Measurements from ENCODE around the gene HEPH. TPM values are rescaled to one million over a fixed set of nuclear protein-coding genes. Genes with fewer than 3 reads are reported as not detected.

HEPH gene
- total RNA-seq, 1 experiment from 2014 or later, result not detected

- Histone ChIP-seq H3K9ac (ENCODE audit: low read length) (no peak overlapping the region), H3K27ac (ENCODE audit: low read length) (no peak overlapping the region), H3K9me2 (replicated peaks; ENCODE audit: insufficient read depth, low read length) (no peaks in the 10 kb centered on the region), H2AFZ (ENCODE audit: low read length) (no peak overlapping the region), H3K4me2 (ENCODE audit: low read depth, low read length, poor library complexity, severe bottlenecking) (no peak overlapping the region), H3K79me2 (ENCODE audit: low read length) (no peaks in the 10 kb centered on the region), H3K4me1 (ENCODE audit: low read length) (no peaks in the 10 kb centered on the region), H3K4me3 (ENCODE audit: low read length) (no peak overlapping the region), H4K20me1 (ENCODE audit: insufficient read depth, low read depth, low read length) (no peaks in the 10 kb centered on the region), H3K27me3 (ENCODE audit: low read length) (no peaks in the 10 kb centered on the region), H3K9me3 (ENCODE audit: low read length) (no peaks in the 10 kb centered on the region; the same call in 1 of the 2 replicates), H3K36me3 (ENCODE audit: insufficient read depth, low read length) (no peaks in the 10 kb centered on the region)
- DNase-seq, result no peak
Measured at GRCh38 chrX:66167431-66167830, 3.4 kb downstream of the HEPH start.

- no peaks in the 10 kb centered on the region for H3K79me2 ChIP-seq (ENCODE audit: low read length)
- DNase-seq, result no peak
Measured at GRCh38 chrX:66176134-66176533, 12.1 kb downstream of the HEPH start.

GRCh38 chrX:66191563-66191962 lies 27.5 kb downstream of the HEPH start:
- DNase-seq, result no peak
- H3K36me3 ChIP-seq (ENCODE audit: insufficient read depth, low read length), result no peaks in the 10 kb centered on the region
- no peak overlapping the region for H2AFZ ChIP-seq (ENCODE audit: low read length)
- H3K4me3 ChIP-seq (ENCODE audit: low read length), result no peak overlapping the region
- no peaks in the 10 kb centered on the region for H3K79me2 ChIP-seq (ENCODE audit: low read length)
- H4K20me1 ChIP-seq (ENCODE audit: insufficient read depth, low read depth, low read length), result no peaks in the 10 kb centered on the region
- H3K9me2 ChIP-seq (replicated peaks; ENCODE audit: insufficient read depth, low read length), result no peaks in the 10 kb centered on the region
- no peaks in the 10 kb centered on the region for H3K27me3 ChIP-seq (ENCODE audit: low read length)
- no peak overlapping the region for H3K9ac ChIP-seq (ENCODE audit: low read length)
- no peak overlapping the region for H3K27ac ChIP-seq (ENCODE audit: low read length)
- H3K4me2 ChIP-seq (ENCODE audit: low read depth, low read length, poor library complexity, severe bottlenecking), result no peak overlapping the region
- H3K9me3 ChIP-seq (ENCODE audit: low read length), result no peaks in the 10 kb centered on the region
- no peaks in the 10 kb centered on the region for H3K4me1 ChIP-seq (ENCODE audit: low read length)

More at GRCh38 chrX:66176134-66176533, 12.1 kb downstream of the HEPH start:
- Histone ChIP-seq H2AFZ (ENCODE audit: low read length) (no peak overlapping the region), H3K4me3 (ENCODE audit: low read length) (no peak overlapping the region), H3K27me3 (ENCODE audit: low read length) (no peaks in the 10 kb centered on the region), H3K4me1 (ENCODE audit: low read length) (no peaks in the 10 kb centered on the region), H4K20me1 (ENCODE audit: insufficient read depth, low read depth, low read length) (no peaks in the 10 kb centered on the region), H3K27ac (ENCODE audit: low read length) (no peak overlapping the region), H3K9me2 (replicated peaks; ENCODE audit: insufficient read depth, low read length) (no peaks in the 10 kb centered on the region), H3K4me2 (ENCODE audit: low read depth, low read length, poor library complexity, severe bottlenecking) (no peak overlapping the region), H3K9ac (ENCODE audit: low read length) (no peak overlapping the region), H3K9me3 (ENCODE audit: low read length) (peaks cover 4% of the 10 kb centered on the region; the same call in 1 of the 2 replicates), H3K36me3 (ENCODE audit: insufficient read depth, low read length) (no peaks in the 10 kb centered on the region)

GRCh38 chrX:66193821-66194220 lies 29.8 kb downstream of the HEPH start:
- Histone ChIP-seq H3K9me2 (replicated peaks; ENCODE audit: insufficient read depth, low read length) (no peaks in the 10 kb centered on the region), H3K4me1 (ENCODE audit: low read length) (no peaks in the 10 kb centered on the region), H3K36me3 (ENCODE audit: insufficient read depth, low read length) (no peaks in the 10 kb centered on the region), H2AFZ (ENCODE audit: low read length) (no peak overlapping the region), H3K79me2 (ENCODE audit: low read length) (no peaks in the 10 kb centered on the region), H3K4me2 (ENCODE audit: low read depth, low read length, poor library complexity, severe bottlenecking) (no peak overlapping the region), H3K9ac (ENCODE audit: low read length) (no peak overlapping the region), H4K20me1 (ENCODE audit: insufficient read depth, low read depth, low read length) (no peaks in the 10 kb centered on the region), H3K9me3 (ENCODE audit: low read length) (no peaks in the 10 kb centered on the region), H3K4me3 (ENCODE audit: low read length) (no peak overlapping the region), H3K27ac (ENCODE audit: low read length) (no peak overlapping the region), H3K27me3 (ENCODE audit: low read length) (no peaks in the 10 kb centered on the region)
- DNase-seq, result no peak

- Histone ChIP-seq H3K79me2 (ENCODE audit: low read length) (no peaks in the 10 kb centered on the region), H3K4me3 (ENCODE audit: low read length) (no peak overlapping the region), H2AFZ (ENCODE audit: low read length) (no peak overlapping the region), H3K9me3 (ENCODE audit: low read length) (no peaks in the 10 kb centered on the region), H3K9ac (ENCODE audit: low read length) (no peak overlapping the region), H3K27me3 (ENCODE audit: low read length) (no peaks in the 10 kb centered on the region), H3K9me2 (replicated peaks; ENCODE audit: insufficient read depth, low read length) (no peaks in the 10 kb centered on the region), H3K27ac (ENCODE audit: low read length) (no peak overlapping the region), H3K4me1 (ENCODE audit: low read length) (no peaks in the 10 kb centered on the region), H3K4me2 (ENCODE audit: low read depth, low read length, poor library complexity, severe bottlenecking) (no peak overlapping the region), H4K20me1 (ENCODE audit: insufficient read depth, low read depth, low read length) (no peaks in the 10 kb centered on the region), H3K36me3 (ENCODE audit: insufficient read depth, low read length) (no peaks in the 10 kb centered on the region)
- no peak for DNase-seq
Measured at GRCh38 chrX:66200050-66200664, 36.1 kb downstream of the HEPH start.

- H2AFZ ChIP-seq (ENCODE audit: low read length), result no peak overlapping the region
- H3K79me2 ChIP-seq (ENCODE audit: low read length), result no peaks in the 10 kb centered on the region
- no peaks in the 10 kb centered on the region for H3K36me3 ChIP-seq (ENCODE audit: insufficient read depth, low read length)
- H4K20me1 ChIP-seq (ENCODE audit: insufficient read depth, low read depth, low read length), result no peaks in the 10 kb centered on the region
- DNase-seq, result peak; percentile 44
- H3K4me1 ChIP-seq (ENCODE audit: low read length), result no peaks in the 10 kb centered on the region
- H3K9me3 ChIP-seq (ENCODE audit: low read length), result no peaks in the 10 kb centered on the region
- no peak overlapping the region for H3K4me3 ChIP-seq (ENCODE audit: low read length)
- H3K9ac ChIP-seq (ENCODE audit: low read length), result no peak overlapping the region
- no peak overlapping the region for H3K27ac ChIP-seq (ENCODE audit: low read length)
- H3K27me3 ChIP-seq (ENCODE audit: low read length), result no peaks in the 10 kb centered on the region
- H3K4me2 ChIP-seq (ENCODE audit: low read depth, low read length, poor library complexity, severe bottlenecking), result no peak overlapping the region
- H3K9me2 ChIP-seq (replicated peaks; ENCODE audit: insufficient read depth, low read length), result no peaks in the 10 kb centered on the region
Measured at GRCh38 chrX:66200855-66201795, 37.1 kb downstream of the HEPH start.

GRCh38 chrX:66203114-66203513 lies 39.1 kb downstream of the HEPH start:
- no peaks in the 10 kb centered on the region for H3K79me2 ChIP-seq (ENCODE audit: low read length)
- H3K4me3 ChIP-seq (ENCODE audit: low read length), result no peak overlapping the region
- no peak overlapping the region for H3K27ac ChIP-seq (ENCODE audit: low read length)
- H3K9ac ChIP-seq (ENCODE audit: low read length), result no peak overlapping the region
- H3K4me2 ChIP-seq (ENCODE audit: low read depth, low read length, poor library complexity, severe bottlenecking), result no peak overlapping the region
- no peaks in the 10 kb centered on the region for H3K27me3 ChIP-seq (ENCODE audit: low read length)
- DNase-seq, result no peak
- no peaks in the 10 kb centered on the region for H3K9me2 ChIP-seq (replicated peaks; ENCODE audit: insufficient read depth, low read length)
- no peak overlapping the region for H2AFZ ChIP-seq (ENCODE audit: low read length)
- peaks cover 4% of the 10 kb centered on the region for H3K9me3 ChIP-seq (ENCODE audit: low read length)
- no peaks in the 10 kb centered on the region for H3K4me1 ChIP-seq (ENCODE audit: low read length)
- no peaks in the 10 kb centered on the region for H4K20me1 ChIP-seq (ENCODE audit: insufficient read depth, low read depth, low read length)
- H3K36me3 ChIP-seq (ENCODE audit: insufficient read depth, low read length), result no peaks in the 10 kb centered on the region

- Histone ChIP-seq H3K4me3 (ENCODE audit: low read length) (no peak overlapping the region), H3K36me3 (ENCODE audit: insufficient read depth, low read length) (no peaks in the 10 kb centered on the region), H3K9ac (ENCODE audit: low read length) (no peak overlapping the region), H3K9me3 (ENCODE audit: low read length) (0 out of 2 replicates have a peak, but pooled peaks cover 3% of the 10 kb centered on the region), H3K27me3 (ENCODE audit: low read length) (no peaks in the 10 kb centered on the region), H3K27ac (ENCODE audit: low read length) (no peak overlapping the region), H3K4me1 (ENCODE audit: low read length) (no peaks in the 10 kb centered on the region), H4K20me1 (ENCODE audit: insufficient read depth, low read depth, low read length) (no peaks in the 10 kb centered on the region), H2AFZ (ENCODE audit: low read length) (no peak overlapping the region), H3K79me2 (ENCODE audit: low read length) (no peaks in the 10 kb centered on the region), H3K9me2 (replicated peaks; ENCODE audit: insufficient read depth, low read length) (no peaks in the 10 kb centered on the region), H3K4me2 (ENCODE audit: low read depth, low read length, poor library complexity, severe bottlenecking) (no peak overlapping the region)
- DNase-seq, result no peak
Measured at GRCh38 chrX:66221856-66222255, 57.8 kb downstream of the HEPH start.

Measured in Karpas-422 (cell line).